Fibroblast of peridontal ligament (primary cell): ENCODE results near the gene QSOX1.
A peak's percentile ranks its signal among the peaks of the same experiment; 100 is the strongest.

Experiments used
- DNase-seq: peaks from one replicate; pipeline ENCODE4 v3.0.0-alpha.2; 2010; ENCODE audit errors: extremely low read depth

Gene QSOX1

GRCh38 chr1:180145446-180145845, 9.2 kb upstream of the QSOX1 start:
- DNase-seq = no peak

- DNase-seq = peak; percentile 69
Observed at GRCh38 chr1:180150982-180151381, 3.7 kb upstream of the QSOX1 start.

- DNase-seq = peak; percentile 92
Observed at GRCh38 chr1:180151508-180151907, 3.2 kb upstream of the QSOX1 start.

- no peak for DNase-seq
Observed at GRCh38 chr1:180152588-180152987, 2.1 kb upstream of the QSOX1 start.

GRCh38 chr1:180153032-180153431, 1.6 kb upstream of the QSOX1 start:
- no peak for DNase-seq

- no peak for DNase-seq
Observed at GRCh38 chr1:180154003-180154324, 705 bp upstream of the QSOX1 start.

GRCh38 chr1:180155182-180155682, 563 bp downstream of the QSOX1 start:
- DNase-seq = no peak

GRCh38 chr1:180156201-180156600, 1.5 kb downstream of the QSOX1 start:
- no peak for DNase-seq

GRCh38 chr1:180156631-180157091, 2.0 kb downstream of the QSOX1 start:
- DNase-seq = peak; percentile 74

GRCh38 chr1:180157108-180157507, 2.4 kb downstream of the QSOX1 start:
- no peak for DNase-seq

- peak; percentile 15 for DNase-seq
Observed at GRCh38 chr1:180157576-180158057, 2.9 kb downstream of the QSOX1 start.

- DNase-seq = no peak
Observed at GRCh38 chr1:180158149-180159147, 3.8 kb downstream of the QSOX1 start.

- DNase-seq = peak; percentile 17
Observed at GRCh38 chr1:180160357-180160756, 5.7 kb downstream of the QSOX1 start.

- no peak for DNase-seq
Observed at GRCh38 chr1:180163041-180163440, 8.4 kb downstream of the QSOX1 start.

- no peak for DNase-seq
Observed at GRCh38 chr1:180165096-180165495, 10.4 kb downstream of the QSOX1 start.

GRCh38 chr1:180165509-180166435, 11.1 kb downstream of the QSOX1 start:
- DNase-seq = no peak

GRCh38 chr1:180166436-180166800, 11.7 kb downstream of the QSOX1 start:
- DNase-seq = no peak

GRCh38 chr1:180167021-180167701, 12.5 kb downstream of the QSOX1 start:
- no peak for DNase-seq

- DNase-seq = no peak
Observed at GRCh38 chr1:180167721-180168467, 13.2 kb downstream of the QSOX1 start.

GRCh38 chr1:180168786-180169639, 14.3 kb downstream of the QSOX1 start:
- DNase-seq = peak; percentile 18
